Neuron (in vitro differentiated cells): Measurements from ENCODE around the gene FSIP1.

Experiments
- H2AFZ ChIP-seq: one replicate; pipeline ENCODE4 v1.6.1; 2013; ENCODE audit warnings: low read depth, mild to moderate bottlenecking, inconsistent platforms, low read length, moderate library complexity
- H3K27me3 ChIP-seq: one replicate; pipeline ENCODE4 v1.6.1; 2013; ENCODE audit warnings: low read length; ENCODE audit not compliant: insufficient read depth
- H3K36me3 ChIP-seq: one replicate; pipeline ENCODE4 v1.6.1; 2013; ENCODE audit warnings: low read length; ENCODE audit not compliant: insufficient read depth
- H3K4me1 ChIP-seq: one replicate; pipeline ENCODE4 v1.6.1; 2013; ENCODE audit warnings: low read length; ENCODE audit not compliant: insufficient read depth
- H3K4me3 ChIP-seq: 2 replicates; pipeline ENCODE4 v1.5.1; 2013; ENCODE audit warnings: mild to moderate bottlenecking, low read length, moderate library complexity
- H3K9me3 ChIP-seq: one replicate; pipeline ENCODE4 v1.6.1; 2013; ENCODE audit warnings: low read length

FSIP1 gene

GRCh38 chr15:39621976-39622375 lies 160.7 kb downstream of the FSIP1 start:
- Histone ChIP-seq H3K27me3 (no peaks in the 10 kb centered on the region), H3K4me3 (no peak overlapping the region), H3K9me3 (peaks cover 4% of the 10 kb centered on the region), H3K36me3 (no peaks in the 10 kb centered on the region), H3K4me1 (no peaks in the 10 kb centered on the region), H2AFZ (no peak overlapping the region)

GRCh38 chr15:39621210-39621609 lies 161.4 kb downstream of the FSIP1 start:
- H3K27me3 ChIP-seq = no peaks in the 10 kb centered on the region
- H3K9me3 ChIP-seq = peaks cover under 1% of the 10 kb centered on the region
- no peak overlapping the region for H2AFZ ChIP-seq
- no peak overlapping the region for H3K4me3 ChIP-seq
- no peaks in the 10 kb centered on the region for H3K36me3 ChIP-seq
- no peaks in the 10 kb centered on the region for H3K4me1 ChIP-seq

GRCh38 chr15:39618063-39618823 lies 164.4 kb downstream of the FSIP1 start:
- Histone ChIP-seq H3K4me1 (no peaks in the 10 kb centered on the region), H3K36me3 (no peaks in the 10 kb centered on the region), H3K4me3 (no peak overlapping the region), H3K27me3 (no peaks in the 10 kb centered on the region), H2AFZ (no peak overlapping the region), H3K9me3 (peaks cover 2% of the 10 kb centered on the region)

- H3K27me3 ChIP-seq = no peaks in the 10 kb centered on the region
- H2AFZ ChIP-seq = no peak overlapping the region
- no peak overlapping the region for H3K4me3 ChIP-seq
- no peaks in the 10 kb centered on the region for H3K36me3 ChIP-seq
- H3K9me3 ChIP-seq = peaks cover 2% of the 10 kb centered on the region
- H3K4me1 ChIP-seq = no peaks in the 10 kb centered on the region
Measured at GRCh38 chr15:39616731-39617455, 165.7 kb downstream of the FSIP1 start.

- Histone ChIP-seq H3K4me1 (no peaks in the 10 kb centered on the region), H3K9me3 (peaks cover 8% of the 10 kb centered on the region)
Measured at GRCh38 chr15:39613861-39614260, 168.8 kb downstream of the FSIP1 start.

GRCh38 chr15:39613271-39613670 lies 169.4 kb downstream of the FSIP1 start:
- H3K4me3 ChIP-seq = no peak overlapping the region
- H3K9me3 ChIP-seq = peaks cover 8% of the 10 kb centered on the region
- H3K27me3 ChIP-seq = no peaks in the 10 kb centered on the region
- H3K4me1 ChIP-seq = no peaks in the 10 kb centered on the region
- H2AFZ ChIP-seq = no peak overlapping the region
- no peaks in the 10 kb centered on the region for H3K36me3 ChIP-seq

More at GRCh38 chr15:39613861-39614260, 168.8 kb downstream of the FSIP1 start:
- H3K27me3 ChIP-seq = no peaks in the 10 kb centered on the region
- H3K4me3 ChIP-seq = no peak overlapping the region
- H3K36me3 ChIP-seq = no peaks in the 10 kb centered on the region
- H2AFZ ChIP-seq = no peak overlapping the region

- H3K27me3 ChIP-seq = no peaks in the 10 kb centered on the region
- no peaks in the 10 kb centered on the region for H3K4me1 ChIP-seq
- H3K9me3 ChIP-seq = peaks cover 8% of the 10 kb centered on the region
- H3K36me3 ChIP-seq = no peaks in the 10 kb centered on the region
- no peak overlapping the region for H2AFZ ChIP-seq
- H3K4me3 ChIP-seq = no peak overlapping the region
Measured at GRCh38 chr15:39610665-39611064, 172.0 kb downstream of the FSIP1 start.

GRCh38 chr15:39609166-39609916 lies 173.3 kb downstream of the FSIP1 start:
- Histone ChIP-seq H3K4me3 (no peak overlapping the region), H3K4me1 (no peaks in the 10 kb centered on the region), H3K27me3 (no peaks in the 10 kb centered on the region), H3K9me3 (peaks cover 8% of the 10 kb centered on the region), H2AFZ (no peak overlapping the region), H3K36me3 (no peaks in the 10 kb centered on the region)

GRCh38 chr15:39608185-39609139 lies 174.2 kb downstream of the FSIP1 start:
- Histone ChIP-seq H3K9me3 (peaks cover 6% of the 10 kb centered on the region), H3K27me3 (no peaks in the 10 kb centered on the region), H3K36me3 (no peaks in the 10 kb centered on the region)

GRCh38 chr15:39605146-39605545 lies 177.5 kb downstream of the FSIP1 start:
- Histone ChIP-seq H3K4me3 (no peak overlapping the region), H2AFZ (no peak overlapping the region), H3K9me3 (peaks cover 2% of the 10 kb centered on the region), H3K27me3 (no peaks in the 10 kb centered on the region), H3K4me1 (no peaks in the 10 kb centered on the region), H3K36me3 (no peaks in the 10 kb centered on the region)

More at GRCh38 chr15:39608185-39609139, 174.2 kb downstream of the FSIP1 start:
- no peak overlapping the region for H2AFZ ChIP-seq
- H3K4me1 ChIP-seq = no peaks in the 10 kb centered on the region
- H3K4me3 ChIP-seq = no peak overlapping the region

GRCh38 chr15:39602143-39602542 lies 180.5 kb downstream of the FSIP1 start:
- no peaks in the 10 kb centered on the region for H3K27me3 ChIP-seq
- H2AFZ ChIP-seq = no peak overlapping the region
- no peaks in the 10 kb centered on the region for H3K9me3 ChIP-seq
- no peak overlapping the region for H3K4me3 ChIP-seq
- H3K36me3 ChIP-seq = peaks cover 4% of the 10 kb centered on the region
- H3K4me1 ChIP-seq = no peaks in the 10 kb centered on the region

- H3K27me3 ChIP-seq = no peaks in the 10 kb centered on the region
- no peak overlapping the region for H3K4me3 ChIP-seq
- H3K4me1 ChIP-seq = no peaks in the 10 kb centered on the region
- H3K9me3 ChIP-seq = no peaks in the 10 kb centered on the region
- H3K36me3 ChIP-seq = peaks cover 25% of the 10 kb centered on the region
- no peak overlapping the region for H2AFZ ChIP-seq
Measured at GRCh38 chr15:39599871-39600270, 182.8 kb downstream of the FSIP1 start.
